ENCODE results near the gene SLC5A11. TPM values are rescaled to one million over a fixed set of nuclear protein-coding genes. Genes with fewer than 3 reads are reported as not detected.
A peak's percentile ranks its signal among the peaks of the same experiment; 100 is the strongest.

Gene SLC5A11
- total and polyA plus RNA-seq, 2 donors (not counting 1 experiment from before 2014, with no cell fraction given): 0.62 to 0.84 TPM

- Histone ChIP-seq H3K4me2 (replicated peaks; ENCODE audit: low read depth, low read length, poor library complexity, severe bottlenecking) (no peak overlapping the region), H3K4me1 (ENCODE audit: control insufficient read depth in 2 of 2, insufficient read depth in 2 of 2, low read length in 2 of 2) (no peaks in the 10 kb centered on the region), H3K27me3 (replicated peaks in 1 of 4; ENCODE audit: control extremely low read depth in 1 of 4, control insufficient read depth in 3 of 4, insufficient read depth in 4 of 4, low read length in 3 of 4) (no peaks in the 10 kb centered on the region), H3K79me2 (ENCODE audit: control insufficient read depth, insufficient read depth, low read length) (peaks cover 44% of the 10 kb centered on the region), H3K9ac (ENCODE audit: low read length) (no peak overlapping the region), H3K9me3 (ENCODE audit: control extremely low read depth in 1 of 3, control insufficient read depth in 2 of 3, insufficient read depth in 1 of 3, low read length in 2 of 3) (no peaks in the 10 kb centered on the region), H3K36me3 (replicated peaks in 1 of 2; ENCODE audit: control extremely low read depth in 1 of 2, control insufficient read depth in 1 of 2, extremely low read depth in 1 of 2, insufficient read depth in 2 of 2, low read length in 1 of 2) (peaks cover 14 to 96% of the 10 kb centered on the region in 2 experiments), H4K20me1 (ENCODE audit: control insufficient read depth, insufficient read depth, low read length, poor library complexity, severe bottlenecking) (peaks cover 66% of the 10 kb centered on the region), H3K4me3 (ENCODE audit: control extremely low read depth in 1 of 5, extremely low read depth in 1 of 5, insufficient read depth in 1 of 5, low read depth in 2 of 5, low read length in 4 of 5) (no peak overlapping the region), H3K27ac (ENCODE audit: low read length in 2 of 2) (no peak overlapping the region), H2AFZ (ENCODE audit: insufficient read depth, low read depth, low read length, poor library complexity, severe bottlenecking) (no peak overlapping the region)
- intact Hi-C loops (cut with micrococcal nuclease): loop anchor here (2.0 kb wide), 1 partner anchor 151 kb away; no protein-coding TSS in a partner anchor
- Mint-ChIP-seq H3K27ac (no peak overlapping the region), H3K27me3 (no peaks in the 10 kb centered on the region), H3K4me1 (peaks cover 5% of the 10 kb centered on the region), H3K4me3 (no peak overlapping the region), H3K9me3 (ENCODE audit: insufficient read depth) (no peaks in the 10 kb centered on the region)
- WGBS (ENCODE audit: insufficient coverage): 91% methylated on average over 8 of the region's 11 CpGs
- ATAC-seq (ENCODE audit: low read depth): peak; percentile 41
- ChIA-PET CTCF (no interaction called here), POLR2A (no interaction called here)
- DNase-seq: no peak
- TF ChIP-seq, protein P1, sequence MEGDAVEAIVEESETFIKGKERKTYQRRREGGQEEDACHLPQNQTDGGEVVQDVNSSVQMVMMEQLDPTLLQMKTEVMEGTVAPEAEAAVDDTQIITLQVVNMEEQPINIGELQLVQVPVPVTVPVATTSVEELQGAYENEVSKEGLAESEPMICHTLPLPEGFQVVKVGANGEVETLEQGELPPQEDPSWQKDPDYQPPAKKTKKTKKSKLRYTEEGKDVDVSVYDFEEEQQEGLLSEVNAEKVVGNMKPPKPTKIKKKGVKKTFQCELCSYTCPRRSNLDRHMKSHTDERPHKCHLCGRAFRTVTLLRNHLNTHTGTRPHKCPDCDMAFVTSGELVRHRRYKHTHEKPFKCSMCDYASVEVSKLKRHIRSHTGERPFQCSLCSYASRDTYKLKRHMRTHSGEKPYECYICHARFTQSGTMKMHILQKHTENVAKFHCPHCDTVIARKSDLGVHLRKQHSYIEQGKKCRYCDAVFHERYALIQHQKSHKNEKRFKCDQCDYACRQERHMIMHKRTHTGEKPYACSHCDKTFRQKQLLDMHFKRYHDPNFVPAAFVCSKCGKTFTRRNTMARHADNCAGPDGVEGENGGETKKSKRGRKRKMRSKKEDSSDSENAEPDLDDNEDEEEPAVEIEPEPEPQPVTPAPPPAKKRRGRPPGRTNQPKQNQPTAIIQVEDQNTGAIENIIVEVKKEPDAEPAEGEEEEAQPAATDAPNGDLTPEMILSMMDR (IDR thresholded peaks at IDR 0.05): no peak
- TF ChIP-seq EZH2 (IDR thresholded peaks at IDR 0.05; ENCODE audit: borderline replicate concordance, insufficient read depth, low read depth, low read length, poor library complexity, severe bottlenecking): no peak
These were observed 110.4 kb downstream of the SLC5A11 start for GRCh38 chr16:24955975-24956731.

DNA sequence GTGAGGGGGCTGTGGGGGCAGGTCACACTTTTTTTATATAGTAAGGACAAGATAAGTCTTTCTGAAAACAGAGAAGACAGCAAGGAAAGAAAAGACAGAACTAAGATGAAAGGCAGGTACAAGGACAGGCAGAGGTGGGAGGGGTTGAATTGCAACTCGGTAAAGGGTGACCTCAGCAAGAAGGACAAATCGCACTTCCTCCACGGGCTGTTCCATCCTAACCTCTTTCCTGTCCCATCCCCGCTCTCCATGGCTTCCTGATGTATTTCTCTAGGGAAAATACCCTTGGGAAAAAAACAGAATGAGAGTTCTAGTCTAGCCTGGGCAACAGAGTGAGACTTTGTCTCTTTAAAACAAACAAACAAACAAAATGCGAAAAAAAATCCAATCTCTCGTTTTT lies 112.1 kb downstream of the SLC5A11 start:
- Histone ChIP-seq H3K4me1 (ENCODE audit: control insufficient read depth in 2 of 2, insufficient read depth in 2 of 2, low read length in 2 of 2) (no peaks in the 10 kb centered on the region), H2AFZ (ENCODE audit: insufficient read depth, low read depth, low read length, poor library complexity, severe bottlenecking) (no peak overlapping the region), H3K79me2 (ENCODE audit: control insufficient read depth, insufficient read depth, low read length) (peaks cover 52% of the 10 kb centered on the region), H3K27ac (ENCODE audit: low read length in 2 of 2) (peak overlapping the region in 1 of 2 donors; percentile 6), H4K20me1 (ENCODE audit: control insufficient read depth, insufficient read depth, low read length, poor library complexity, severe bottlenecking) (peaks cover 65% of the 10 kb centered on the region), H3K4me2 (replicated peaks; ENCODE audit: low read depth, low read length, poor library complexity, severe bottlenecking) (no peak overlapping the region), H3K4me3 (ENCODE audit: control extremely low read depth in 1 of 5, extremely low read depth in 1 of 5, insufficient read depth in 1 of 5, low read depth in 2 of 5, low read length in 4 of 5) (no peak overlapping the region), H3K9ac (ENCODE audit: low read length) (no peak overlapping the region), H3K27me3 (replicated peaks in 1 of 4; ENCODE audit: control extremely low read depth in 1 of 4, control insufficient read depth in 3 of 4, insufficient read depth in 4 of 4, low read length in 3 of 4) (no peaks in the 10 kb centered on the region), H3K36me3 (replicated peaks in 1 of 2; ENCODE audit: control extremely low read depth in 1 of 2, control insufficient read depth in 1 of 2, extremely low read depth in 1 of 2, insufficient read depth in 2 of 2, low read length in 1 of 2) (peaks cover 9 to 93% of the 10 kb centered on the region in 2 experiments), H3K9me3 (ENCODE audit: control extremely low read depth in 1 of 3, control insufficient read depth in 2 of 3, insufficient read depth in 1 of 3, low read length in 2 of 3) (peaks cover 0 to 2% (median 0%) of the 10 kb centered on the region in 3 donors)
- ChIA-PET CTCF (no interaction called here), POLR2A (no interaction called here)
- Mint-ChIP-seq H3K9me3 (ENCODE audit: insufficient read depth) (peaks cover 5% of the 10 kb centered on the region), H3K27me3 (no peaks in the 10 kb centered on the region), H3K4me3 (no peak overlapping the region), H3K27ac (peak overlapping the region; percentile 42), H3K4me1 (peaks cover 5% of the 10 kb centered on the region)
- 94% methylated on average over 2 of the region's 6 CpGs for WGBS (ENCODE audit: insufficient coverage)
- ATAC-seq (ENCODE audit: low read depth) (no peak), DNase-seq (no peak)
- TF ChIP-seq, protein P1 (IDR thresholded peaks at IDR 0.05): no peak
- TF ChIP-seq EZH2 (IDR thresholded peaks at IDR 0.05; ENCODE audit: borderline replicate concordance, insufficient read depth, low read depth, low read length, poor library complexity, severe bottlenecking): no peak
- intact Hi-C loops (cut with micrococcal nuclease): loop anchor here (2.0 kb wide), 1 partner anchor 149 kb away; no protein-coding TSS in a partner anchor

Data from B cell (primary cell).